WTC11 (cell line): ENCODE results near the gene SUCLG1. TPM values are rescaled to one million over a fixed set of nuclear protein-coding genes. Genes with fewer than 3 reads are reported as not detected.

ENCODE experiments used
- ATAC-seq: fragments of 200-7000 bp; cut with Tn5 transposase; 2 replicates; pipeline ENCODE4 v1.10.0; 2021; ENCODE audit warnings: mild to moderate bottlenecking, moderate library complexity
- CTCF ChIA-PET: fragments of 300-600 bp; sonication (Branson Sonifier 250); formaldehyde crosslinking; loops from one replicate; lab custom pipeline; 2021; ENCODE audit warnings: antibody characterized with exemption; lab: Charles Lee
- POLR2A ChIA-PET: fragments of 350-600 bp; sonication (Branson Sonifier 250); formaldehyde crosslinking; loops from one replicate; lab custom pipeline; 2021; ENCODE audit warnings: antibody characterized with exemption; lab: Charles Lee
- DNase-seq: peaks from one replicate; pipeline ENCODE4 v3.0.0; 2021; ENCODE audit warnings: low spot score
- H3K27ac Mint-ChIP-seq: 2 replicates; pipeline ENCODE4 v1.8.0; 2021; ENCODE audit warnings: mixed read lengths
- H3K27me3 Mint-ChIP-seq: 2 replicates; pipeline ENCODE4 v1.8.0; 2021; ENCODE audit warnings: low read depth, mild to moderate bottlenecking, moderate library complexity, mixed read lengths
- H3K36me3 Mint-ChIP-seq: 2 replicates; pipeline ENCODE4 v1.8.0; 2021; ENCODE audit warnings: mixed read lengths
- H3K4me1 Mint-ChIP-seq: 2 replicates; pipeline ENCODE4 v1.8.0; 2022; ENCODE audit warnings: mixed read lengths
- H3K4me3 Mint-ChIP-seq: 2 replicates; pipeline ENCODE4 v1.8.0; 2021; ENCODE audit warnings: mild to moderate bottlenecking, moderate library complexity, mixed read lengths
- H3K9me3 Mint-ChIP-seq: 2 replicates; pipeline ENCODE4 v1.8.0; 2021; ENCODE audit warnings: mixed read lengths
- ATF3 ChIP-seq: sonication (generic); formaldehyde crosslinking; conservative IDR thresholded peaks from 2 replicates; pipeline ENCODE4 v1.8.1; 2022; ENCODE audit warnings: mild to moderate bottlenecking, missing genetic modification reagents
- CREB1 ChIP-seq: sonication (generic); formaldehyde crosslinking; IDR thresholded peaks from 2 replicates; pipeline ENCODE4 v1.8.0; 2023; ENCODE audit warnings: mild to moderate bottlenecking, missing genetic modification reagents
- CREM ChIP-seq: sonication (generic); formaldehyde crosslinking; IDR thresholded peaks from 2 replicates; pipeline ENCODE4 v1.8.1; 2022; ENCODE audit warnings: mild to moderate bottlenecking, missing genetic modification reagents, moderate library complexity
- CTCF ChIP-seq: fragments of 200-600 bp; IDR thresholded peaks from 2 replicates; pipeline ENCODE4 v1.8.0; 2022; ENCODE audit warnings: antibody characterized with exemption
- E2F5 ChIP-seq: sonication (generic); formaldehyde crosslinking; IDR thresholded peaks from 2 replicates; pipeline ENCODE4 v1.8.1; 2022; ENCODE audit warnings: mild to moderate bottlenecking, moderate library complexity, missing genetic modification reagents
- FOXP4 ChIP-seq: sonication (generic); formaldehyde crosslinking; IDR thresholded peaks from 2 replicates; pipeline ENCODE4 v1.8.0; 2022; ENCODE audit warnings: mild to moderate bottlenecking, missing genetic modification reagents
- GTF2I ChIP-seq: fragments of 250-450 bp; sonication (Bioruptor Pico); conservative IDR thresholded peaks from 2 replicates; pipeline ENCODE4 v1.4.0; 2021; ENCODE audit warnings: mild to moderate bottlenecking
- MXD4 ChIP-seq: fragments of 250-450 bp; sonication (Bioruptor Pico); IDR thresholded peaks from 2 replicates; pipeline ENCODE4 v1.8.0; 2021; ENCODE audit warnings: mild to moderate bottlenecking, moderate library complexity, borderline replicate concordance
- NR3C1 ChIP-seq: sonication (generic); formaldehyde crosslinking; conservative IDR thresholded peaks from 2 replicates; pipeline ENCODE4 v1.8.1; 2023; ENCODE audit warnings: low read depth, mild to moderate bottlenecking, missing genetic modification reagents
- RORB ChIP-seq: fragments of 250-450 bp; sonication (Bioruptor Pico); IDR thresholded peaks from 2 replicates; pipeline ENCODE4 v1.9.0; 2021; ENCODE audit warnings: mild to moderate bottlenecking
- SOX15 ChIP-seq: fragments of 250-450 bp; sonication (Bioruptor Pico); IDR thresholded peaks from 2 replicates; pipeline ENCODE4 v1.9.0; 2021; ENCODE audit warnings: mild to moderate bottlenecking
- ZMAT4 ChIP-seq: fragments of 250-450 bp; sonication (Bioruptor Pico); IDR thresholded peaks from 2 replicates; pipeline ENCODE4 v1.9.0; 2021; ENCODE audit warnings: mild to moderate bottlenecking
- ZNF121 ChIP-seq: sonication (generic); formaldehyde crosslinking; IDR thresholded peaks from 2 replicates; pipeline ENCODE4 v1.8.0; 2023; ENCODE audit warnings: missing genetic modification reagents
- ZNF219 ChIP-seq: sonication (generic); formaldehyde crosslinking; IDR thresholded peaks from 2 replicates; pipeline ENCODE4 v1.8.0; 2023; ENCODE audit warnings: missing genetic modification reagents, mild to moderate bottlenecking, borderline replicate concordance
- ZNF317 ChIP-seq: sonication (generic); formaldehyde crosslinking; IDR thresholded peaks from 2 replicates; pipeline ENCODE4 v1.8.1; 2023; ENCODE audit warnings: low read depth, mild to moderate bottlenecking, moderate library complexity, missing genetic modification reagents, borderline replicate concordance
- ZNF416 ChIP-seq: fragments of 250-450 bp; sonication (Bioruptor Pico); IDR thresholded peaks from 2 replicates; pipeline ENCODE4 v1.9.0; 2021; ENCODE audit warnings: mild to moderate bottlenecking, inconsistent platforms
- ZSCAN18 ChIP-seq: fragments of 250-450 bp; sonication (Bioruptor Pico); IDR thresholded peaks from 2 replicates; pipeline ENCODE4 v2.1.2; 2022; ENCODE audit warnings: mild to moderate bottlenecking, moderate library complexity
- total RNA-seq: library from RNA; stranded (reverse); gene quantifications from 3 replicates; pipeline ENCODE4 v1.2.3, GENCODE V29; 2021

SUCLG1 gene
- total RNA-seq, 1 experiment from 2014 or later = 52.4 TPM

- CTCF ChIA-PET = no interaction called here
- no peak overlapping the region for H3K27ac Mint-ChIP-seq
- TF ChIP-seq ZNF416 (CRISPR knock-in tag) (no peak), ZMAT4 (no peak), FOXP4 (CRISPR knock-in tag) (no peak), CREM (no peak), RORB (CRISPR knock-in tag) (no peak), GTF2I (no peak), NR3C1 (CRISPR knock-in tag) (no peak)
- H3K9me3 Mint-ChIP-seq = peaks cover 4% of the 10 kb centered on the region; the same call in 1 of the 2 replicates
- H3K4me1 Mint-ChIP-seq = no peaks in the 10 kb centered on the region
- ATAC-seq (no peak; the same call in 1 of the 2 replicates), DNase-seq (no peak)
- H3K27me3 Mint-ChIP-seq = no peaks in the 10 kb centered on the region
- H3K4me3 Mint-ChIP-seq = no peak overlapping the region
- no peaks in the 10 kb centered on the region for H3K36me3 Mint-ChIP-seq
- POLR2A ChIA-PET = no interaction called here
Observed at GRCh38 chr2:84487298-84487996, 28.4 kb upstream of the SUCLG1 start.

- ChIA-PET POLR2A (interaction anchor here (0.6 kb wide), 1 partner anchor 220 kb away, joined by 3 read pairs; no protein-coding TSS in a partner anchor), CTCF (no interaction called here)
- Mint-ChIP-seq H3K27me3 (no peaks in the 10 kb centered on the region), H3K4me3 (no peak overlapping the region), H3K4me1 (no peaks in the 10 kb centered on the region), H3K36me3 (no peaks in the 10 kb centered on the region), H3K27ac (no peak overlapping the region), H3K9me3 (peaks cover 4% of the 10 kb centered on the region; the same call in 1 of the 2 replicates)
- no peak for TF ChIP-seq ZNF219
- TF ChIP-seq E2F5 (CRISPR knock-in tag) = no peak
- TF ChIP-seq CREM = no peak
- TF ChIP-seq ATF3 = no peak
- no peak for TF ChIP-seq ZSCAN18
- no peak for TF ChIP-seq SOX15 (CRISPR knock-in tag)
- no peak for TF ChIP-seq MXD4
- TF ChIP-seq CREB1 (CRISPR knock-in tag) = no peak
- TF ChIP-seq ZNF317 = no peak
- TF ChIP-seq ZNF121 (CRISPR knock-in tag) = no peak
- TF ChIP-seq CTCF = no peak
- DNase-seq (no peak), ATAC-seq (no peak)
Observed at GRCh38 chr2:84486441-84487115, 27.5 kb upstream of the SUCLG1 start.
